Measurements from ENCODE around the gene DDX20.
A peak's percentile ranks its signal among the peaks of the same experiment; 100 is the strongest.

DDX20 gene, protein sequence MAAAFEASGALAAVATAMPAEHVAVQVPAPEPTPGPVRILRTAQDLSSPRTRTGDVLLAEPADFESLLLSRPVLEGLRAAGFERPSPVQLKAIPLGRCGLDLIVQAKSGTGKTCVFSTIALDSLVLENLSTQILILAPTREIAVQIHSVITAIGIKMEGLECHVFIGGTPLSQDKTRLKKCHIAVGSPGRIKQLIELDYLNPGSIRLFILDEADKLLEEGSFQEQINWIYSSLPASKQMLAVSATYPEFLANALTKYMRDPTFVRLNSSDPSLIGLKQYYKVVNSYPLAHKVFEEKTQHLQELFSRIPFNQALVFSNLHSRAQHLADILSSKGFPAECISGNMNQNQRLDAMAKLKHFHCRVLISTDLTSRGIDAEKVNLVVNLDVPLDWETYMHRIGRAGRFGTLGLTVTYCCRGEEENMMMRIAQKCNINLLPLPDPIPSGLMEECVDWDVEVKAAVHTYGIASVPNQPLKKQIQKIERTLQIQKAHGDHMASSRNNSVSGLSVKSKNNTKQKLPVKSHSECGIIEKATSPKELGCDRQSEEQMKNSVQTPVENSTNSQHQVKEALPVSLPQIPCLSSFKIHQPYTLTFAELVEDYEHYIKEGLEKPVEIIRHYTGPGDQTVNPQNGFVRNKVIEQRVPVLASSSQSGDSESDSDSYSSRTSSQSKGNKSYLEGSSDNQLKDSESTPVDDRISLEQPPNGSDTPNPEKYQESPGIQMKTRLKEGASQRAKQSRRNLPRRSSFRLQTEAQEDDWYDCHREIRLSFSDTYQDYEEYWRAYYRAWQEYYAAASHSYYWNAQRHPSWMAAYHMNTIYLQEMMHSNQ

DNA sequence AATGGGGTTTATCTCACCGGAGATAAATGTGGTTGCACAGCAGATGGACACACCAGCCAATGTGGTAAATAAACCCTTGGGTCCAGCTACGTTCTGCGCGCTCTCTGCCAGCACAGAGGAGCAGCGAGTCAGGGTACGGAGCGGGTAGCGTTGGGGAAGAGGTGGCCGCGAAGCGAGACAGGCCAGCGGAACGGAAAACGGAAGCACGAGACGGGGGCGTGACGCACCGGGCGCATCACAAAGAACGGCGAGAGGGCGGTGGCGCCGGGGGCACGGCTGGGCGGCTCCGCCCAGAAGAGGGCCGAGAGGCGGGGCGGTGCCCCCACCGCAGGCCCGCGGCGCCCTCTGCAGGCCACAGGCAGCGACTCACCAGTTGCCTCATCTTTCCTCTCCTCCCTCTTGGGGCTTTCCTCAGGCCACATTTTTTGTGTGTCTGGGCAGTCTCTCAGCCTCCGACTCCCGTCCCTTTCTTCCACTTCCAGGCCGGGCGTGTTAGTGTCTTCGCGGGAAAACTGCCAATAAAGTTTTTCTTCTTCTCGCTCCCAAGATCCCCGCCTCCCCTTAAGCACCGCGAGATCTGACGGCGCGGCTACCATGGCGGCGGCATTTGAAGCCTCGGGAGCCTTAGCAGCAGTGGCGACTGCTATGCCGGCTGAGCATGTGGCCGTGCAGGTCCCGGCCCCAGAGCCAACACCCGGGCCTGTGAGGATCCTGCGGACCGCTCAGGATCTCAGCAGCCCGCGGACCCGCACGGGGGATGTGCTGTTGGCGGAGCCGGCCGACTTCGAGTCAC, at the start of gene DDX20:
DDX20 (plus strand) TSS at position 571 of the 793 bp plus-strand sequence; CDS start at position 595, 24 bp downstream.
- ChIA-PET CTCF (interaction anchor here (0.6 to 1.0 kb wide), 4 partner anchors 10 to 65 kb away, joined by 3 to 4 read pairs (median 3); no protein-coding TSS in a partner anchor), POLR2A (ENCODE audit: low non-redundant PET) (no interaction called here)
- peak within 1 kb of the TSS; percentile 96 for H3K27ac ChIP-seq
- TF ChIP-seq, protein P1, sequence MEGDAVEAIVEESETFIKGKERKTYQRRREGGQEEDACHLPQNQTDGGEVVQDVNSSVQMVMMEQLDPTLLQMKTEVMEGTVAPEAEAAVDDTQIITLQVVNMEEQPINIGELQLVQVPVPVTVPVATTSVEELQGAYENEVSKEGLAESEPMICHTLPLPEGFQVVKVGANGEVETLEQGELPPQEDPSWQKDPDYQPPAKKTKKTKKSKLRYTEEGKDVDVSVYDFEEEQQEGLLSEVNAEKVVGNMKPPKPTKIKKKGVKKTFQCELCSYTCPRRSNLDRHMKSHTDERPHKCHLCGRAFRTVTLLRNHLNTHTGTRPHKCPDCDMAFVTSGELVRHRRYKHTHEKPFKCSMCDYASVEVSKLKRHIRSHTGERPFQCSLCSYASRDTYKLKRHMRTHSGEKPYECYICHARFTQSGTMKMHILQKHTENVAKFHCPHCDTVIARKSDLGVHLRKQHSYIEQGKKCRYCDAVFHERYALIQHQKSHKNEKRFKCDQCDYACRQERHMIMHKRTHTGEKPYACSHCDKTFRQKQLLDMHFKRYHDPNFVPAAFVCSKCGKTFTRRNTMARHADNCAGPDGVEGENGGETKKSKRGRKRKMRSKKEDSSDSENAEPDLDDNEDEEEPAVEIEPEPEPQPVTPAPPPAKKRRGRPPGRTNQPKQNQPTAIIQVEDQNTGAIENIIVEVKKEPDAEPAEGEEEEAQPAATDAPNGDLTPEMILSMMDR (conservative IDR thresholded peaks at IDR 0.05; ENCODE audit: low read depth) = peak; percentile 92
- peak; percentile 90 for DNase-seq (ENCODE audit: low spot score)

DNA sequence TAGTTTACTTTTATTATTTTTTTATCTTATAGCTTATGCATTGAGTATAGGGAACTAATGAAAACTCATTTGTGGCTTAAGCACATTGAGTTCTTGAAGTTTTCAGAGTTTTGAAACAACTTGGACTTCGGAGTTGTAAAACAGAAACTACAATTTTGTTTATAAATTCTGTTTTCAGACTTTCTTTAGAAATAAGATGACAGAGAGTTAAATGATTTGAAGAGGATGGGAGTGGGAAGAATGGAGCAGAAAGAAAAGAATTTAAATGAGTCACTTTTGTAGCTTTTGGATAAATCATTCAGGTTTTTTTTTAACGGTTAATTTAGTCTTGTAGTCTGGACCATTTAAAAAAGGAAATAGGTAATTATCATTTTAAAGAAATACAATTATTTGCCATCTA, 48.8 kb upstream of the DDX20 start:
- POLR2A ChIA-PET (ENCODE audit: low non-redundant PET) = no interaction called here
- H3K27ac ChIP-seq = no peak overlapping the region
- CTCF ChIA-PET = interaction anchor here (0.6 kb wide), 1 partner anchor 14 kb away, joined by 3 read pairs; no protein-coding TSS in a partner anchor
- DNase-seq (ENCODE audit: low spot score) = no peak
- TF ChIP-seq, protein P1 (conservative IDR thresholded peaks at IDR 0.05; ENCODE audit: low read depth) = no peak

DNA sequence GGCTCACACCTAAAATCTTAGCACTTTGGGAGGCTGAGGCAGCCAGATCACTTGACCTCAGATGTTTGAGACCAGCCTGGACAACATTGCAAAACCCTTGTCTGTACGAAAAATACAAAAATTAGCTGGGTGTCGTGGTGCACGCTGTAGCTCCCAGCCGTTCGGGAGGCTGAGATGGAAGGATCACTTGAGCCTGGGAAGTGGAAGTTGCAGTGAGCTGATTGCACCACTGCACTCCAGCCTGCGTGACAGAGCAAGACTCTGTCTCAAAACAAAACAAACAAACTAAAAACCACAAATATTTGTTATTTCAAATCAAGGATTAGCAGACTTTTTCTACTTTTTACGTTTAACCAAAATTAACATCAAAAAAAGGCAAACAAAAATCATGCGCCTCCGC, 47.8 kb upstream of the DDX20 start:
- TF ChIP-seq, protein P1 (conservative IDR thresholded peaks at IDR 0.05; ENCODE audit: low read depth) = no peak
- CTCF ChIA-PET = no interaction called here
- H3K27ac ChIP-seq = no peak overlapping the region
- no peak for DNase-seq (ENCODE audit: low spot score)
- POLR2A ChIA-PET (ENCODE audit: low non-redundant PET) = no interaction called here

- CTCF ChIA-PET = interaction anchor here (0.7 kb wide), 1 partner anchor 612 kb away, joined by 3 read pairs; no protein-coding TSS in a partner anchor
- DNase-seq (ENCODE audit: low spot score) = no peak
- no peak overlapping the region for H3K27ac ChIP-seq
- TF ChIP-seq, protein P1 (conservative IDR thresholded peaks at IDR 0.05; ENCODE audit: low read depth) = no peak
- POLR2A ChIA-PET (ENCODE audit: low non-redundant PET) = no interaction called here
Observed at GRCh38 chr1:111709986-111710385, 45.7 kb upstream of the DDX20 start.

DNA sequence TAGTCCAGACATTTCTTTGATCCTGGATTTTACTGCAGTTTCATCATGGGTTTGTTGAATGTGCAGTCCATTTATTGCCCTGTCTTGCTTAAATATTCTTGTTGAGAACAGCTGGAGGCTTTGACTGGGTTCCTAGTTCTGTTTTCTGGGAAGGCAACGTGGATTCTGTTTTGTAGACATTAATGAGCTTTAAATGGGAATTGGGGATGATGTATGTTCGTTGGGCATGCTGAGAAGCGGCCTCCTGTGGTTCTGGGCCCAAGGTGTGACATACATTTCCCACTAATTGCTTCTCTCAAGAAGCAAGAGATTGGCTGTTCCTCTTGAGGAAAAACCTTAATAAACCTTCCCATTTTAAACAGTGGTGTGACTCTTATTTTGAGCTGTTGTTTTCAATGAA, 39.4 kb upstream of the DDX20 start:
- POLR2A ChIA-PET (ENCODE audit: low non-redundant PET) = no interaction called here
- no peak for DNase-seq (ENCODE audit: low spot score)
- CTCF ChIA-PET = interaction anchor here (1.2 to 2.9 kb wide), 2 partner anchors 208 to 234 kb away, joined by 4 to 10 read pairs; no protein-coding TSS in a partner anchor
- TF ChIP-seq, protein P1 (conservative IDR thresholded peaks at IDR 0.05; ENCODE audit: low read depth) = no peak
- H3K27ac ChIP-seq = no peak overlapping the region

- TF ChIP-seq, protein P1 (conservative IDR thresholded peaks at IDR 0.05; ENCODE audit: low read depth) = no peak
- no peak for DNase-seq (ENCODE audit: low spot score)
- ChIA-PET CTCF (no interaction called here), POLR2A (ENCODE audit: low non-redundant PET) (no interaction called here)
- no peak overlapping the region for H3K27ac ChIP-seq
Observed at GRCh38 chr1:111717450-111717849, 38.3 kb upstream of the DDX20 start.

Measured in RWPE1 (cell line).